Upper lobe of left lung (tissue), 4 donors: ENCODE results near the gene PLXNA4.

Experiments used
- EP300 ChIP-seq, 4 donors: sonication (generic); formaldehyde crosslinking; IDR thresholded peaks; one replicate each; pipeline ENCODE4 v1.5.1; 2017; ENCODE audit warnings: antibody characterized with exemption in 4 of 4, control low read depth in 2 of 4
- TF ChIP-seq, protein P1 (sequence below), 6 experiments: fragments of 450-650 bp in 4 of 6; fragments of 200-600 bp in 2 of 6; sonication (generic) in 2 of 6; IDR thresholded peaks; one replicate each; pipeline ENCODE4 v1.5.1; 2016 to 2019; ENCODE audit warnings: antibody characterized with exemption in 6 of 6

DNA sequence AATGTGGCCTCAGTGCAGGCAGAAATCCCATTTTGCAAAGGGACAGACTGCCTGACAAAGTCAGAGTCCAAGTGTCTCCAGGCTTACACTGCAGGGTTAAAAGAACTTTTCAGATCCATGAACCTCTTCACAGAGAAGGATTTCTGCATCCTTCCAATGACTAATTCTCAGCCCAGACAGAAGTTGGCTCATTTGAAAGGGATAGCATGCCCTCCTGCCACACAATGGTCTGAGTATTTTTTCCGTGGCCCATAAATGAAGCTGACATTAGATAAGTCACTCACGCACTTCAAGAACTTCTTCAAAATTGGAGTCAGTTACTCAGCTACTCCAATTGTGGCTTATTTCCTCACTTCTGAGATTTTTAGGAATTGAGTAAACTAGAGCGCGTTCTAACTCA, 170.2 kb downstream of the PLXNA4 start:
- no peak for TF ChIP-seq EP300 (IDR thresholded peaks at IDR 0.05)
- TF ChIP-seq, protein P1, sequence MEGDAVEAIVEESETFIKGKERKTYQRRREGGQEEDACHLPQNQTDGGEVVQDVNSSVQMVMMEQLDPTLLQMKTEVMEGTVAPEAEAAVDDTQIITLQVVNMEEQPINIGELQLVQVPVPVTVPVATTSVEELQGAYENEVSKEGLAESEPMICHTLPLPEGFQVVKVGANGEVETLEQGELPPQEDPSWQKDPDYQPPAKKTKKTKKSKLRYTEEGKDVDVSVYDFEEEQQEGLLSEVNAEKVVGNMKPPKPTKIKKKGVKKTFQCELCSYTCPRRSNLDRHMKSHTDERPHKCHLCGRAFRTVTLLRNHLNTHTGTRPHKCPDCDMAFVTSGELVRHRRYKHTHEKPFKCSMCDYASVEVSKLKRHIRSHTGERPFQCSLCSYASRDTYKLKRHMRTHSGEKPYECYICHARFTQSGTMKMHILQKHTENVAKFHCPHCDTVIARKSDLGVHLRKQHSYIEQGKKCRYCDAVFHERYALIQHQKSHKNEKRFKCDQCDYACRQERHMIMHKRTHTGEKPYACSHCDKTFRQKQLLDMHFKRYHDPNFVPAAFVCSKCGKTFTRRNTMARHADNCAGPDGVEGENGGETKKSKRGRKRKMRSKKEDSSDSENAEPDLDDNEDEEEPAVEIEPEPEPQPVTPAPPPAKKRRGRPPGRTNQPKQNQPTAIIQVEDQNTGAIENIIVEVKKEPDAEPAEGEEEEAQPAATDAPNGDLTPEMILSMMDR (IDR thresholded peaks at IDR 0.05) = no peak
